Right atrium auricular region (tissue), 2 donors: ENCODE measurements around the gene CENPK. TPM values are rescaled to one million over a fixed set of nuclear protein-coding genes. Genes with fewer than 3 reads are reported as not detected.

Experiments used
- DNase-seq: peaks from one replicate; pipeline ENCODE4 v3.0.0-alpha.2; 2019; ENCODE audit warnings: low spot score
- H3K27ac ChIP-seq, 2 donors: fragments of 200-600 bp; sonication (generic); 1 replicate in 1 of 2; 2 replicates in 1 of 2; pipeline ENCODE4 v1.5.1; 2016 to 2019
- H3K27me3 ChIP-seq, 2 donors: fragments of 200-600 bp; sonication (generic); one replicate each; pipeline versions ENCODE4 v1.5.1 to v1.6.0; 2017 to 2019
- H3K36me3 ChIP-seq: fragments of 200-600 bp; sonication (generic); one replicate; pipeline ENCODE4 v1.5.1; 2016
- H3K4me1 ChIP-seq, 2 donors: fragments of 200-600 bp; sonication (generic); one replicate each; pipeline versions ENCODE4 v1.5.1 to v1.6.0; 2017 to 2019
- H3K4me3 ChIP-seq, 2 donors: fragments of 200-600 bp; sonication (generic); 1 replicate in 1 of 2; 2 replicates in 1 of 2; pipeline ENCODE4 v1.5.1; 2017 to 2019; ENCODE audit warnings: mild to moderate bottlenecking in 1 of 2, moderate library complexity in 1 of 2
- H3K9me3 ChIP-seq, 2 donors: fragments of 200-600 bp; sonication (generic); one replicate each; pipeline ENCODE4 v1.5.1; 2019
- CTCF ChIP-seq, 2 donors: fragments of 200-600 bp; sonication (generic); IDR thresholded peaks; one replicate each; pipeline ENCODE4 v1.5.1; 2019; ENCODE audit warnings: antibody characterized with exemption in 2 of 2
- total RNA-seq, 2 donors: library from RNA; depleted of rRNA; stranded (reverse); fragments of >200 nt; gene quantifications; one replicate each; pipeline ENCODE4 v1.1.0, GENCODE V29; 2016

The CENPK gene
- total RNA-seq, 2 donors from 2014 or later = not detected

- Histone ChIP-seq H3K27me3 (no peaks in the 10 kb centered on the region), H3K36me3 (no peaks in the 10 kb centered on the region), H3K9me3 (no peaks in the 10 kb centered on the region), H3K4me3 (no peak overlapping the region), H3K27ac (no peak overlapping the region), H3K4me1 (peaks cover 0 to 5% of the 10 kb centered on the region in 2 donors)
- TF ChIP-seq CTCF (IDR thresholded peaks at IDR 0.05) = no peak
- no peak for DNase-seq
These were observed 77.6 kb downstream of the CENPK start for GRCh38 chr5:65485405-65485804.

- Histone ChIP-seq H3K4me3 (peak overlapping the region in 1 of 2 donors; percentile 57), H3K4me1 (peaks cover 0 to 18% of the 10 kb centered on the region in 2 donors), H3K27ac (peak overlapping the region; percentile 85 to 86), H3K27me3 (no peaks in the 10 kb centered on the region), H3K9me3 (no peaks in the 10 kb centered on the region), H3K36me3 (no peaks in the 10 kb centered on the region)
- no peak for DNase-seq
- TF ChIP-seq CTCF (IDR thresholded peaks at IDR 0.05) = peak; percentile 28 to 75
These were observed 79.2 kb downstream of the CENPK start for GRCh38 chr5:65483546-65484346.

GRCh38 chr5:65482736-65483545 is 80.0 kb downstream of the CENPK start:
- DNase-seq = no peak
- Histone ChIP-seq H3K4me1 (peaks cover 0 to 18% of the 10 kb centered on the region in 2 donors), H3K4me3 (peak overlapping the region; percentile 45 to 57), H3K27me3 (no peaks in the 10 kb centered on the region), H3K36me3 (no peaks in the 10 kb centered on the region), H3K27ac (peak overlapping the region; percentile 85 to 86), H3K9me3 (no peaks in the 10 kb centered on the region)
- no peak for TF ChIP-seq CTCF (IDR thresholded peaks at IDR 0.05)

- Histone ChIP-seq H3K36me3 (no peaks in the 10 kb centered on the region), H3K27ac (peak overlapping the region; percentile 85 to 86), H3K27me3 (no peaks in the 10 kb centered on the region), H3K4me1 (peaks cover 0 to 18% of the 10 kb centered on the region in 2 donors), H3K4me3 (peak overlapping the region; percentile 45 to 57), H3K9me3 (no peaks in the 10 kb centered on the region)
- DNase-seq = no peak
- TF ChIP-seq CTCF (IDR thresholded peaks at IDR 0.05) = no peak
These were observed 80.7 kb downstream of the CENPK start for GRCh38 chr5:65482296-65482735.

GRCh38 chr5:65481635-65482295 is 81.2 kb downstream of the CENPK start, which contains the start of gene ADAMTS6:
TSS of gene ADAMTS6 (minus strand) at chr5:65481920. CDS start at chr5:65473673, 8,247 bp downstream.
- no peaks in the 10 kb centered on the region for H3K36me3 ChIP-seq
- H3K4me3 ChIP-seq = peak within 1 kb of the TSS; percentile 45 to 57
- peak within 1 kb of the TSS; percentile 85 to 86 for H3K27ac ChIP-seq
- H3K4me1 ChIP-seq = peaks cover 0 to 18% of the 10 kb centered on the region in 2 donors
- DNase-seq = peak; percentile 96
- no peaks in the 10 kb centered on the region for H3K9me3 ChIP-seq
- TF ChIP-seq CTCF (IDR thresholded peaks at IDR 0.05) = no peak
- no peaks in the 10 kb centered on the region for H3K27me3 ChIP-seq
